ENCODE data around the gene MTA1.

MTA1 gene

GRCh38 chr14:105500036-105500725, 80.6 kb downstream of the MTA1 start:
- Histone ChIP-seq H3F3A (ENCODE audit: insufficient read depth, low read length) (no peaks in the 10 kb centered on the region), H3K4me1 (ENCODE audit: low read length) (no peaks in the 10 kb centered on the region), H3K79me2 (ENCODE audit: low read length) (no peaks in the 10 kb centered on the region), H4K20me1 (ENCODE audit: insufficient read depth, low read length) (no peaks in the 10 kb centered on the region), H3K4me3 (ENCODE audit: low read length) (no peak overlapping the region), H3K4me2 (ENCODE audit: low read depth, low read length) (no peak overlapping the region), H3K9me3 (replicated peaks; ENCODE audit: insufficient read depth, low read length) (no peaks in the 10 kb centered on the region), H2AFZ (ENCODE audit: low read length) (no peak overlapping the region), H3K27ac (ENCODE audit: low read length) (no peak overlapping the region), H3K9ac (ENCODE audit: low read length) (no peak overlapping the region), H3K36me3 (replicated peaks; ENCODE audit: insufficient read depth, low read length) (no peaks in the 10 kb centered on the region), H3K27me3 (replicated peaks; ENCODE audit: insufficient read depth, low read length) (peaks cover 15% of the 10 kb centered on the region), H3K9me2 (replicated peaks; ENCODE audit: insufficient read depth, low read length) (no peaks in the 10 kb centered on the region)
- DNase-seq = no peak
- TF ChIP-seq EZH2 (optimal IDR thresholded peaks at IDR 0.05; ENCODE audit: low read depth, low read length) (no peak), EZH2phosphoT487 (IDR thresholded peaks at IDR 0.05; ENCODE audit: low read length) (no peak), CTCF (IDR thresholded peaks at IDR 0.05; ENCODE audit: low read length) (no peak)

- H3K9ac ChIP-seq (ENCODE audit: low read length) = no peak overlapping the region
- no peaks in the 10 kb centered on the region for H3K36me3 ChIP-seq (replicated peaks; ENCODE audit: insufficient read depth, low read length)
- no peak overlapping the region for H3K27ac ChIP-seq (ENCODE audit: low read length)
- H3K9me2 ChIP-seq (replicated peaks; ENCODE audit: insufficient read depth, low read length) = no peaks in the 10 kb centered on the region
- H3K4me3 ChIP-seq (ENCODE audit: low read length) = no peak overlapping the region
- H3K4me2 ChIP-seq (ENCODE audit: low read depth, low read length) = no peak overlapping the region
- no peak for DNase-seq
- no peak overlapping the region for H2AFZ ChIP-seq (ENCODE audit: low read length)
- TF ChIP-seq CTCF (IDR thresholded peaks at IDR 0.05; ENCODE audit: low read length) (no peak), EZH2phosphoT487 (IDR thresholded peaks at IDR 0.05; ENCODE audit: low read length) (no peak), EZH2 (optimal IDR thresholded peaks at IDR 0.05; ENCODE audit: low read depth, low read length) (no peak)
- H3K79me2 ChIP-seq (ENCODE audit: low read length) = no peaks in the 10 kb centered on the region
- no peaks in the 10 kb centered on the region for H3F3A ChIP-seq (ENCODE audit: insufficient read depth, low read length)
- H4K20me1 ChIP-seq (ENCODE audit: insufficient read depth, low read length) = no peaks in the 10 kb centered on the region
- H3K27me3 ChIP-seq (replicated peaks; ENCODE audit: insufficient read depth, low read length) = peaks cover 21% of the 10 kb centered on the region
- no peaks in the 10 kb centered on the region for H3K9me3 ChIP-seq (replicated peaks; ENCODE audit: insufficient read depth, low read length)
- no peaks in the 10 kb centered on the region for H3K4me1 ChIP-seq (ENCODE audit: low read length)
These were observed 81.1 kb downstream of the MTA1 start for GRCh38 chr14:105500726-105501101.

GRCh38 chr14:105501504-105502291, 82.1 kb downstream of the MTA1 start:
- TF ChIP-seq EZH2 (optimal IDR thresholded peaks at IDR 0.05; ENCODE audit: low read depth, low read length) (no peak), CTCF (IDR thresholded peaks at IDR 0.05; ENCODE audit: low read length) (no peak), EZH2phosphoT487 (IDR thresholded peaks at IDR 0.05; ENCODE audit: low read length) (no peak)
- H3K9me3 ChIP-seq (replicated peaks; ENCODE audit: insufficient read depth, low read length) = no peaks in the 10 kb centered on the region
- H3K4me2 ChIP-seq (ENCODE audit: low read depth, low read length) = no peak overlapping the region
- H4K20me1 ChIP-seq (ENCODE audit: insufficient read depth, low read length) = no peaks in the 10 kb centered on the region
- H3F3A ChIP-seq (ENCODE audit: insufficient read depth, low read length) = no peaks in the 10 kb centered on the region
- no peaks in the 10 kb centered on the region for H3K79me2 ChIP-seq (ENCODE audit: low read length)
- H3K4me3 ChIP-seq (ENCODE audit: low read length) = no peak overlapping the region
- no peak overlapping the region for H2AFZ ChIP-seq (ENCODE audit: low read length)
- H3K9me2 ChIP-seq (replicated peaks; ENCODE audit: insufficient read depth, low read length) = no peaks in the 10 kb centered on the region
- no peak for DNase-seq
- H3K4me1 ChIP-seq (ENCODE audit: low read length) = no peaks in the 10 kb centered on the region
- H3K27me3 ChIP-seq (replicated peaks; ENCODE audit: insufficient read depth, low read length) = peaks cover 29% of the 10 kb centered on the region
- no peak overlapping the region for H3K27ac ChIP-seq (ENCODE audit: low read length)
- no peaks in the 10 kb centered on the region for H3K36me3 ChIP-seq (replicated peaks; ENCODE audit: insufficient read depth, low read length)
- H3K9ac ChIP-seq (ENCODE audit: low read length) = no peak overlapping the region

All from MM.1S (cell line).